Measurements from ENCODE around the gene BCAS1. TPM values are rescaled to one million over a fixed set of nuclear protein-coding genes. Genes with fewer than 3 reads are reported as not detected.

The BCAS1 gene
- total RNA-seq, 1 experiment from 2014 or later, result 1.2 TPM

DNA sequence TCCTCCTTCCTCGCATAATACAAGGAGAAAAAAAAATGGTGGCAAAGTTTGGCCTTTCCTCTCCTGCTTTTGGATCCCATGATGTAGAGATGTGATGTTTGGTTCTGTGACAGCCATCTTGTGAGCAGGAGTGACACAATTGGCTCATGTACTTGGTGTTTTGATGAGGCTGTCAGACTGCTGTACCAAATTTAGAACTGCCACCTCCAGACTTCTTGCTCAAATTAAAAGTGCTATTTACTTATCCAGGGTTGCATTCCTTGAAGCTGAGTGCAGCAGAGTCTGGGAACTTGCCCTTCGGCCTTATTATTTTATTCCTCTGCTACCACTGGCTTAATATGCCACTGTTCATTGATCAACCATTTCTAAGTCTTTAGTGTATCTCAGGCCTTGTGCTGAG is 21.9 kb downstream of the BCAS1 start:
- H3K4me3 ChIP-seq (ENCODE audit: low read depth, low read length), result no peak overlapping the region
- H3K36me3 Mint-ChIP-seq (ENCODE audit: insufficient read depth, unreplicated experiment), result no peaks in the 10 kb centered on the region
- no peaks in the 10 kb centered on the region for H3K27me3 ChIP-seq (replicated peaks; ENCODE audit: control insufficient read depth, insufficient read depth, low read length)
- TF ChIP-seq, protein P1, sequence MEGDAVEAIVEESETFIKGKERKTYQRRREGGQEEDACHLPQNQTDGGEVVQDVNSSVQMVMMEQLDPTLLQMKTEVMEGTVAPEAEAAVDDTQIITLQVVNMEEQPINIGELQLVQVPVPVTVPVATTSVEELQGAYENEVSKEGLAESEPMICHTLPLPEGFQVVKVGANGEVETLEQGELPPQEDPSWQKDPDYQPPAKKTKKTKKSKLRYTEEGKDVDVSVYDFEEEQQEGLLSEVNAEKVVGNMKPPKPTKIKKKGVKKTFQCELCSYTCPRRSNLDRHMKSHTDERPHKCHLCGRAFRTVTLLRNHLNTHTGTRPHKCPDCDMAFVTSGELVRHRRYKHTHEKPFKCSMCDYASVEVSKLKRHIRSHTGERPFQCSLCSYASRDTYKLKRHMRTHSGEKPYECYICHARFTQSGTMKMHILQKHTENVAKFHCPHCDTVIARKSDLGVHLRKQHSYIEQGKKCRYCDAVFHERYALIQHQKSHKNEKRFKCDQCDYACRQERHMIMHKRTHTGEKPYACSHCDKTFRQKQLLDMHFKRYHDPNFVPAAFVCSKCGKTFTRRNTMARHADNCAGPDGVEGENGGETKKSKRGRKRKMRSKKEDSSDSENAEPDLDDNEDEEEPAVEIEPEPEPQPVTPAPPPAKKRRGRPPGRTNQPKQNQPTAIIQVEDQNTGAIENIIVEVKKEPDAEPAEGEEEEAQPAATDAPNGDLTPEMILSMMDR (IDR thresholded peaks at IDR 0.05; ENCODE audit: insufficient read depth in 1 of 2, low read depth in 1 of 2, low read length in 1 of 2, severe bottlenecking in 1 of 2, unreplicated experiment in 1 of 2), result no peak
- H3K4me3 Mint-ChIP-seq (ENCODE audit: unreplicated experiment), result no peak overlapping the region
- POLR2A ChIA-PET, result no interaction called here
- H3K4me1 Mint-ChIP-seq (ENCODE audit: low read depth, unreplicated experiment), result no peaks in the 10 kb centered on the region
- CTCF ChIA-PET, result no interaction called here
- H3K9me3 ChIP-seq, result no peaks in the 10 kb centered on the region
- H3K27ac Mint-ChIP-seq (ENCODE audit: unreplicated experiment), result no peak overlapping the region
- DNase-seq, result no peak
- H3K27me3 Mint-ChIP-seq (ENCODE audit: insufficient read depth, unreplicated experiment), result peaks cover 5% of the 10 kb centered on the region
- BruUV-seq (replicated peaks), result no TSS peak
- no peaks in the 10 kb centered on the region for H3K4me1 ChIP-seq
- H3K9me3 Mint-ChIP-seq (ENCODE audit: unreplicated experiment), result peaks cover 11% of the 10 kb centered on the region
- no peaks in the 10 kb centered on the region for H3K36me3 ChIP-seq (ENCODE audit: control insufficient read depth, insufficient read depth, low read length)
- intact Hi-C loops (cut with micrococcal nuclease; ENCODE audit: unreplicated experiment), result no loop called here

DNA sequence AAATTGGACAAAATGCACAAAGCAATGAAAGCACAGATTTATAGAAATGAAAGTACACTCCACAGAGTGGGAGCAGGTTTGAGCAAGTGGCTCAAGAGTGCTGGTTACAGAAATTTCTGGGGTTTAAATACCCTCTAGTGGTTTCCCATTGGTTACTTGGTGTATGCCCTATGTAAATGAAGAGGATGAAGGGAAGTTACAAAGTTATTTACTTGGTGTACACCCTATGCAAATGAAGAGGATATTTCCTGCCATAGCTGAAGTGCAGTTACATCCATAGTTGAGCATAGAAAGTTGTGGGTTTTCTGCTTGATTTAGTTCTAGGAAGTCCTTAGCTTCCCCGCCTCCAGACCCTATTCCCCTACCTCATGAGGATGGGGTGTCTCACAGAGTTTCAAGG is 22.7 kb downstream of the BCAS1 start:
- no peaks in the 10 kb centered on the region for H3K27me3 ChIP-seq (replicated peaks; ENCODE audit: control insufficient read depth, insufficient read depth, low read length)
- H3K4me3 ChIP-seq (ENCODE audit: low read depth, low read length), result no peak overlapping the region
- POLR2A ChIA-PET, result no interaction called here
- H3K36me3 ChIP-seq (ENCODE audit: control insufficient read depth, insufficient read depth, low read length), result no peaks in the 10 kb centered on the region
- no peaks in the 10 kb centered on the region for H3K36me3 Mint-ChIP-seq (ENCODE audit: insufficient read depth, unreplicated experiment)
- H3K9me3 Mint-ChIP-seq (ENCODE audit: unreplicated experiment), result peaks cover 11% of the 10 kb centered on the region
- TF ChIP-seq, protein P1 (IDR thresholded peaks at IDR 0.05; ENCODE audit: insufficient read depth in 1 of 2, low read depth in 1 of 2, low read length in 1 of 2, severe bottlenecking in 1 of 2, unreplicated experiment in 1 of 2), result no peak
- CTCF ChIA-PET, result no interaction called here
- no peaks in the 10 kb centered on the region for H3K9me3 ChIP-seq
- no peak overlapping the region for H3K4me3 Mint-ChIP-seq (ENCODE audit: unreplicated experiment)
- peaks cover 5% of the 10 kb centered on the region for H3K27me3 Mint-ChIP-seq (ENCODE audit: insufficient read depth, unreplicated experiment)
- no peaks in the 10 kb centered on the region for H3K4me1 Mint-ChIP-seq (ENCODE audit: low read depth, unreplicated experiment)
- no peak for DNase-seq
- no peaks in the 10 kb centered on the region for H3K4me1 ChIP-seq
- BruUV-seq (replicated peaks), result no TSS peak
- no peak overlapping the region for H3K27ac Mint-ChIP-seq (ENCODE audit: unreplicated experiment)
- intact Hi-C loops (cut with micrococcal nuclease; ENCODE audit: unreplicated experiment), result no loop called here

DNA sequence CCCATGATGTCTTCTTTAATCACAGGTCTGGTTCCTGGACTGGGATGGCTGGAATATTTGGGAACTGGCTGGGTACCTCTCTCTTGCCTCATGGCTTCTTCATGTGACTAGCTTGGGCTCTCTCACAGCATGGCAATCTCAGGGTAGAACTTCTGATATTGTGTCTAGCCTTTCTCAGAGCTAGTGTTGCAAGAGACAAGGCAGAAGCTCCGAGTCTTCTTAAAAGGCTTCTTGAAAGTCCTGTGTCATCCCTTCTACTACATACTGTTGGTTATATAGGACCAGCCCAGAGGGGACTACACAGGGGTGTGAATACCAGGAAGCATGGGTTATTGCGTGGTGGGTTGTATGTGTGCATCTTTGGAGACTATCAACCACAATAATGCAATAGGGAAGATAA is 23.3 kb downstream of the BCAS1 start:
- H3K27me3 Mint-ChIP-seq (ENCODE audit: insufficient read depth, unreplicated experiment), result peaks cover 5% of the 10 kb centered on the region
- ChIA-PET CTCF (no interaction called here), POLR2A (interaction anchor here (0.7 kb wide), 1 partner anchor 160 kb away, joined by 4 read pairs; no protein-coding TSS in a partner anchor)
- TF ChIP-seq, protein P1 (IDR thresholded peaks at IDR 0.05; ENCODE audit: insufficient read depth in 1 of 2, low read depth in 1 of 2, low read length in 1 of 2, severe bottlenecking in 1 of 2, unreplicated experiment in 1 of 2), result no peak
- DNase-seq, result no peak
- BruUV-seq (replicated peaks), result no TSS peak
- no peaks in the 10 kb centered on the region for H3K36me3 Mint-ChIP-seq (ENCODE audit: insufficient read depth, unreplicated experiment)
- Histone ChIP-seq H3K4me3 (ENCODE audit: low read depth, low read length) (no peak overlapping the region), H3K9me3 (no peaks in the 10 kb centered on the region), H3K27me3 (replicated peaks; ENCODE audit: control insufficient read depth, insufficient read depth, low read length) (no peaks in the 10 kb centered on the region), H3K36me3 (ENCODE audit: control insufficient read depth, insufficient read depth, low read length) (no peaks in the 10 kb centered on the region), H3K4me1 (no peaks in the 10 kb centered on the region)
- intact Hi-C loops (cut with micrococcal nuclease; ENCODE audit: unreplicated experiment), result no loop called here
- H3K27ac Mint-ChIP-seq (ENCODE audit: unreplicated experiment), result no peak overlapping the region
- H3K9me3 Mint-ChIP-seq (ENCODE audit: unreplicated experiment), result peaks cover 11% of the 10 kb centered on the region
- H3K4me3 Mint-ChIP-seq (ENCODE audit: unreplicated experiment), result no peak overlapping the region
- H3K4me1 Mint-ChIP-seq (ENCODE audit: low read depth, unreplicated experiment), result no peaks in the 10 kb centered on the region
